OCI-LY1 (cell line): ENCODE measurements around the gene EFCAB13.

Source experiments
- H2AFZ ChIP-seq: fragments of 200-600 bp; sonication (generic), shearing (Covaris generic); 2 replicates; pipeline ENCODE4 v1.6.0; 2014; ENCODE audit warnings: antibody characterized with exemption, mild to moderate bottlenecking, low read length
- H3F3A ChIP-seq: fragments of 200-600 bp; sonication (generic), shearing (Covaris generic); 2 replicates; pipeline ENCODE4 v1.6.0; 2014; ENCODE audit warnings: mild to moderate bottlenecking, antibody characterized with exemption, low read length, moderate library complexity; ENCODE audit not compliant: insufficient read depth
- H3K27ac ChIP-seq: fragments of 200-600 bp; sonication (generic); 2 replicates; pipeline ENCODE4 v1.5.1; 2014; ENCODE audit warnings: low read length, mixed run types, mild to moderate bottlenecking, low read depth; ENCODE audit not compliant: poor library complexity, severe bottlenecking
- H3K27me3 ChIP-seq: fragments of 200-600 bp; sonication (generic); 2 replicates; pipeline ENCODE4 v1.6.0; 2014; ENCODE audit warnings: antibody characterized with exemption, mild to moderate bottlenecking, low read length, moderate library complexity; ENCODE audit not compliant: insufficient read depth
- H3K36me3 ChIP-seq: fragments of 200-600 bp; sonication (generic); 2 replicates; pipeline ENCODE4 v1.6.1; 2014; ENCODE audit warnings: mild to moderate bottlenecking, antibody characterized with exemption, low read length, moderate library complexity, mixed read lengths; ENCODE audit not compliant: insufficient read depth
- H3K4me1 ChIP-seq: fragments of 200-600 bp; sonication (generic); 2 replicates; pipeline ENCODE4 v1.5.1; 2014; ENCODE audit warnings: mild to moderate bottlenecking, low read length, moderate library complexity; ENCODE audit not compliant: insufficient read depth, severe bottlenecking
- H3K4me2 ChIP-seq: fragments of 200-600 bp; sonication (generic), shearing (Covaris generic); 2 replicates; pipeline ENCODE4 v1.6.1; 2014; ENCODE audit warnings: low read length
- H3K4me3 ChIP-seq: fragments of 200-600 bp; sonication (generic); 2 replicates; pipeline ENCODE4 v1.5.1; 2014; ENCODE audit warnings: low read length, low read depth, mild to moderate bottlenecking, mixed read lengths; ENCODE audit not compliant: poor library complexity, severe bottlenecking
- H3K79me2 ChIP-seq: fragments of 200-600 bp; shearing (Covaris generic); 2 replicates; pipeline ENCODE4 v1.6.1; 2016; ENCODE audit warnings: mixed run types, low read length, mixed read lengths; ENCODE audit not compliant: insufficient read depth
- H3K9ac ChIP-seq: fragments of 200-600 bp; sonication (generic), shearing (Covaris generic); 2 replicates; pipeline ENCODE4 v1.6.1; 2014; ENCODE audit warnings: mild to moderate bottlenecking, low read length, mixed read lengths
- H3K9me2 ChIP-seq: fragments of 200-600 bp; sonication (generic), shearing (Covaris generic); 2 replicates; pipeline ENCODE4 v1.6.1; 2014; ENCODE audit warnings: low read depth, mild to moderate bottlenecking, low read length, mixed read lengths
- H3K9me3 ChIP-seq: fragments of 200-600 bp; shearing (Covaris generic); 2 replicates; pipeline ENCODE4 v1.6.1; 2014; ENCODE audit warnings: low read length, mixed read lengths
- H4K20me1 ChIP-seq: fragments of 200-600 bp; sonication (generic), shearing (Covaris generic); 2 replicates; pipeline ENCODE4 v1.6.0; 2016; ENCODE audit warnings: mild to moderate bottlenecking, low read length; ENCODE audit not compliant: insufficient read depth
- CTCF ChIP-seq: fragments of 200-600 bp; sonication (generic), shearing (Covaris generic); IDR thresholded peaks from 2 replicates; pipeline ENCODE4 v1.5.1; 2017; ENCODE audit warnings: mild to moderate bottlenecking, antibody characterized with exemption, low read length, moderate library complexity, mixed read lengths
- EZH2 ChIP-seq: fragments of 200-600 bp; sonication (generic), shearing (Covaris generic); IDR thresholded peaks from 2 replicates; pipeline ENCODE4 v1.8.0; 2017; ENCODE audit warnings: borderline replicate concordance, mixed run types, mild to moderate bottlenecking, antibody characterized with exemption, low read length, moderate library complexity, mixed read lengths

Gene EFCAB13

GRCh38 chr17:47277921-47278320 lies 45.8 kb upstream of the EFCAB13 start:
- H3K9ac ChIP-seq, result no peak overlapping the region
- no peaks in the 10 kb centered on the region for H3K79me2 ChIP-seq
- peaks cover 11% of the 10 kb centered on the region for H3K4me1 ChIP-seq
- H2AFZ ChIP-seq, result no peak overlapping the region
- no peak overlapping the region for H3K27ac ChIP-seq
- H3K36me3 ChIP-seq, result no peaks in the 10 kb centered on the region
- H3K9me3 ChIP-seq, result no peaks in the 10 kb centered on the region
- no peaks in the 10 kb centered on the region; the same call in 1 of the 2 replicates for H3F3A ChIP-seq
- H3K4me2 ChIP-seq, result no peak overlapping the region
- no peaks in the 10 kb centered on the region for H3K27me3 ChIP-seq
- TF ChIP-seq CTCF (no peak), EZH2 (no peak)
- no peak overlapping the region for H3K4me3 ChIP-seq
- no peaks in the 10 kb centered on the region for H3K9me2 ChIP-seq
- no peaks in the 10 kb centered on the region for H4K20me1 ChIP-seq

- Histone ChIP-seq H3K36me3 (no peaks in the 10 kb centered on the region), H3K9me3 (no peaks in the 10 kb centered on the region), H3K27me3 (no peaks in the 10 kb centered on the region), H3K79me2 (no peaks in the 10 kb centered on the region), H2AFZ (no peak overlapping the region), H3K27ac (no peak overlapping the region), H3F3A (no peaks in the 10 kb centered on the region; the same call in 1 of the 2 replicates), H3K4me2 (peak overlapping the region; percentile 34; the same call in 1 of the 2 replicates), H4K20me1 (no peaks in the 10 kb centered on the region), H3K4me1 (peaks cover 11% of the 10 kb centered on the region), H3K9me2 (no peaks in the 10 kb centered on the region), H3K9ac (no peak overlapping the region), H3K4me3 (no peak overlapping the region)
- no peak for TF ChIP-seq CTCF
- no peak for TF ChIP-seq EZH2
Observed at GRCh38 chr17:47278561-47278960, 45.2 kb upstream of the EFCAB13 start.

- no peaks in the 10 kb centered on the region; the same call in 1 of the 2 replicates for H3F3A ChIP-seq
- H3K4me2 ChIP-seq, result peak overlapping the region; percentile 34; the same call in 1 of the 2 replicates
- H3K36me3 ChIP-seq, result no peaks in the 10 kb centered on the region
- no peak overlapping the region for H2AFZ ChIP-seq
- H3K27ac ChIP-seq, result no peak overlapping the region
- H3K79me2 ChIP-seq, result no peaks in the 10 kb centered on the region
- no peak for TF ChIP-seq EZH2
- no peak for TF ChIP-seq CTCF
- H3K9me2 ChIP-seq, result no peaks in the 10 kb centered on the region
- H3K4me3 ChIP-seq, result no peak overlapping the region
- H4K20me1 ChIP-seq, result no peaks in the 10 kb centered on the region
- H3K9me3 ChIP-seq, result no peaks in the 10 kb centered on the region
- H3K4me1 ChIP-seq, result peaks cover 11% of the 10 kb centered on the region
- H3K27me3 ChIP-seq, result no peaks in the 10 kb centered on the region
- H3K9ac ChIP-seq, result no peak overlapping the region
Observed at GRCh38 chr17:47279062-47279801, 44.5 kb upstream of the EFCAB13 start.
